GM19193 (cell line): ENCODE results near the gene CNKSR2.

Experiments used
- POLR2A ChIP-seq: IDR thresholded peaks from 4 replicates; pipeline ENCODE4 v1.6.1; 2011; ENCODE audit not compliant: insufficient read depth, insufficient read length; ENCODE audit errors: extremely low read depth

CNKSR2 gene

GRCh38 chrX:21408788-21409187 lies 34.6 kb downstream of the CNKSR2 start:
- TF ChIP-seq POLR2A: no peak

DNA sequence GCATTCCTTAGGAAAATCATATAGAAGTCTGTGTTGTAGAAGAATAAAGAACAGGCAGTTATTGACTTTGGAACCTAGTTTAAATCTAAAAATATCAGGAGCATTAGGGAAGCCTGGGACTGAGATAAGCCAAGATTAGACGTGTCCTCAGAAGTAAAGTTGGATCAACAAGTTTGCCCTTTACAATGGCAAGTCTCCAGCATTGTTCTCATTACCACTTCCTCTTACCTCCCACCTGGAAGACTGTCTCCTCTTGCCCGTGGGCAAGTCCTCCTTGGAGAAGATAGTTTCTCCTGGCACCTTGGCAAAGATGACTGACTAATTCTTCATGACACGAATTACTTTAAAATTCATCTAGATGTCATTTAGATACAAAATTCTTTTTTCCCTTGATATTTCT lies 37.8 kb downstream of the CNKSR2 start:
- TF ChIP-seq POLR2A: no peak

- TF ChIP-seq POLR2A: no peak
Observed at GRCh38 chrX:21412883-21413282, 38.7 kb downstream of the CNKSR2 start.

DNA sequence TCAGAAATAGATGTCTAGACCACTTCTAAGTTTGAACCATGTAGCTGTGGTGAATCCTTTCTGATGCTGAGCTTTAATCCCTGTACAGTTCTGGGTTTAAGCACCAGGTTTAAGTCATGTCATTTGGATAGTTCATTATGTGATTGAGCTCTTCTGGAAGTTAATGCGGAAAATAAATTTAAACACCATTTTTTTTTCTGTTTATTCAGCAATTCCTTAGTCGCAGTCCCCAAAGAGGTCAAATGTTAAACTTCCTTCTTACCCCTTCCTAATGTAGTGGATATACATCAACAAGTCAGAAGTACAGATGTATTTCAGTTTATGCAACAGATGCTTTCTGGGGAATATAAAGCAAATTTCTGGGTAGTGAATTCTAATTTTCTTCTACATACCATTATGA lies 52.9 kb downstream of the CNKSR2 start:
- no peak for TF ChIP-seq POLR2A

DNA sequence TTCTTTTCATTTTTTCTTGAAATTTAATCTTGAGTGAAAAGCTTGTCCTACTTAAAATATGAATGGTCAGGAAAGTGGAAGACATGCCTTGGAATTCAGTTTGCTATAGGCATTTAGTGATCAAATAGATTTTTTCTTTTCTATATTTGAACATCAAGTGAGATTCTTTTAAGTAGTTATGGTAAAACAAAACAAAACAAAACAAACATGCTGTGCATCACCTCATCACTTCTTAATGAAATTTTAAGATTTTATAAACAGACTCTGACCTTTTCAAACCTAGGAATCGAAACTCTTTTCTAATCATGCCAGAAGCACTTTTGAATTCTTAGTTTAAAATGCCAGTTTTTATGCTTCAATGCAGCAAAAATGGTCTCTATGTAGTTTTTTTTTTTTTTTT lies 62.8 kb downstream of the CNKSR2 start:
- no peak for TF ChIP-seq POLR2A

GRCh38 chrX:21438792-21439191 lies 64.6 kb downstream of the CNKSR2 start:
- TF ChIP-seq POLR2A: no peak

DNA sequence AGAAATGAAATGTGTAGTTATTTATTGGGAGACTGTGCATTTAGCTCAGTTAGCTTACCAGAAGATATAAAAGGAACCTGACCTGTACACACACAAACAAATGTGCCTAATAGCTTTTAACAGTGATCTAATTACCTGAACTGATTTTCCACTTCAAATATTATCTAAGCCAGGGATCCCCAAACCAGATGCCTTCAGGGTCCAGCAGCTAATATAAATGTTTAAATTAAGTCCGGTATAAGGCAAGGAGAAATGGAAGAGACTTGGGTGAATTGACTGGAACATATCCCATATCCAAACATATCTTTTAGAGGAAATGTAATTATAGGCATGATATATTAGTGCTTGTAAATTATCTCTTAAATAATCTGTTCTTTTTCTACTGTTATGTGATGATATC lies 66.7 kb downstream of the CNKSR2 start:
- TF ChIP-seq POLR2A: no peak

DNA sequence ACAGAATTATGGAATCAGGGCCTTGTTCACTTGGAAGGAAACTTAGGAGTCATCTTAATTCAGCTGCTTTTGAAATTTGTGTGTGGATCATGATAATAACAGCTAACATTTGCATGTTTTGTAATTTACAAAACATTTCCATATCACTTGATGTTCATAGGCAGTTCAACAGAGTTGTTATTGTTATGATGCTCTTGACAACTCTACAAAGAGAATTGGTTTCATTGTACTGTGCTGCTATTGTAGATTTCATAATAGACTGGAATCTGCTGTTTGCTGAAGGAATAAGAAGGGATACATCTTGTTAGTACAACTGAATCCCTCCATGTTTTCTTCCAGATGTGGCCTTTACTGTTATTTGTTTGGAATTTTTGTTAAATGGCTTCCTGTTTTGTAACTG lies 83.5 kb downstream of the CNKSR2 start:
- TF ChIP-seq POLR2A: no peak

DNA sequence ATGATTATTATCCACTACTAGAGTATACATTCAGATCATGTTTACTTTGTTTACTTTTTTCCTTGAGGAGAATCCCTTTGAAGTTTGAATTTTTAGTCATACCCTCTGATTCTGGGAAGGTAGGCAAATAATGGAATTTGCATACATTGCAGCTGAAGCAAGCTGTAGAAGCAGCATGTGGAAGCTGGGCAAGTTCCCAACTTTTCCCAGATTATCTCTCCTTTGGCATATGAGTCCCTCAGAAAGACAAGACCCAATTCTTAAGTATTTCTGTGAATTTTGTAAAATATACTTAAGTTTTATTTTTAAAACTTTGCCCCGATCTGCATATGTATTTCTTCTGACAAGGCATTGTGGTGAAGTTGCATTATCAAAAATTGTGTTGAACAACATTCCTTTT lies 94.9 kb downstream of the CNKSR2 start:
- no peak for TF ChIP-seq POLR2A

DNA sequence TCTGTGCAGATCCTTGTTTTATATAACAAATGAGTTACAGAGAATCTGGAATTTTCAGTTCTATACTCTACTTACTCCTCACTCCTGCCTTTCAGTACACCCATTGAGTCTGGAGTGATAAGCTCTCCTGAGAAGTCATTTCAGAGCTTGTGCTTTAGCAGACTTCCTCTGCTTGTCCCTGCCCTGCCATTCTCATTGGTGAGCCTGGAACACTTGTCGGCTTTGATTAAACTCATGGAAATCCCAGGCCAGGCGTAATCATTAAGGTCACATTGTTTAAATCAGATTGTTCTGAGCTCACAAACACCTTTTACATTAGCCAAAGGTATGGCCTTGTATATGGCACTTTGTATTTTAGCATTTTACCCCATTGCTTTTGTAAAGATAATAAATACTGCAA lies 102.7 kb downstream of the CNKSR2 start:
- TF ChIP-seq POLR2A: no peak

GRCh38 chrX:21479695-21480270 lies 105.6 kb downstream of the CNKSR2 start:
- no peak for TF ChIP-seq POLR2A

- no peak for TF ChIP-seq POLR2A
Observed at GRCh38 chrX:21481761-21482160, 107.5 kb downstream of the CNKSR2 start.

GRCh38 chrX:21487832-21488231 lies 113.6 kb downstream of the CNKSR2 start:
- TF ChIP-seq POLR2A: no peak

GRCh38 chrX:21490341-21490740 lies 116.1 kb downstream of the CNKSR2 start:
- no peak for TF ChIP-seq POLR2A

DNA sequence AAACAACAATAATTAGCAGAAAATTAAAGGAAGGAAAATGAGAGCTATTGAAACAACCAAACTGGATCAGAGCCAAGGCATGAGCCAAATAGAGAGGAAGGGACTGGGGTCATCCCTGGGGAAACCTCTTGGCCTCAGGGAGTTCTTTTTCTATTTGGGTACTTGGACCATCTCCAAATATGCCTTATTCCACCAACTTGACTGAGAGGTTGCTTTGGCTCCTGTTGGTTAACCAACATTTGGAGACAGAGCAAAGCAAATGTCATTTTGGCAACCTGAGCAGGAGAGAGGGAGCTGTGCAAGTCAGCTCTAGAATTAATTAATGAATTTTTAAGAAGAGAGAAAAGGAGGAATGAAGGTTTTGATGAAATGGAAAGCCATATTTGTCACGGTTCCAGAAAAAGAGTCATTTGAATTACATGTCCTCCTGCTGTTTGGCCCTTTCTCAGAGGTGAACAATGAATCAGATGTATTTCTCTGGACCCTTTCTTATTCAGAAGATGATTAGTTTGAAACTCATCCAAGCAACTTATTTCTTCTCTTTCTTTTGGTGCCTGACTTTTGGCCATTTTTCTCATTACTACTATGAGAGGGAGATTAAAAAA lies 119.1 kb downstream of the CNKSR2 start:
- no peak for TF ChIP-seq POLR2A

- TF ChIP-seq POLR2A: no peak
Observed at GRCh38 chrX:21503593-21503992, 129.4 kb downstream of the CNKSR2 start.

DNA sequence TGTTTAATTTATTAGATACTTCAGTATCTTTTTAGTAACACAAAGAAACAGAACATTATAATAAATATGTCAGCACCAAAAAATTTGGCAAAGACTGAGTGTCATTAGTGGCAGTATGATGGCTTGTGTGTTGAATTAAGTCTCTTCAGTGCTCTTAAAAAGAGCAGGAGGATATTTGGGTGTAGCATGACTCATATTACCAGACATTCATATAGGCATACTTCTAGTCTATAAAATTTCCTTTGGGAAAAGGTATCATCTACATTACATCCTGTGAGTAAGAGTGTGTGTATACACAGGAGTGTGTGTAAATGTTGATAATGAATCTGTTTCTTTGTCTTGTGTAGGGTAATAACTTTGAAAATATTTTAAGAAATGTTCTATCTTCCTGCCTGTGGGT lies 135.7 kb downstream of the CNKSR2 start:
- TF ChIP-seq POLR2A: no peak
